ENCODE measurements around the gene MAST3. TPM values are rescaled to one million over a fixed set of nuclear protein-coding genes. Genes with fewer than 3 reads are reported as not detected.

The MAST3 gene
- polyA plus RNA-seq, 3 donors, result 6.8 to 34.0 (median 12.4) TPM

- Mint-ChIP-seq H3K36me3 (peaks cover 40 to 43% of the 10 kb centered on the region in 2 donors), H3K9me3 (no peaks in the 10 kb centered on the region), H3K4me1 (peaks cover 18% of the 10 kb centered on the region), H3K4me3 (no peak overlapping the region), H3K27me3 (ENCODE audit: low read depth in 3 of 3) (no peaks in the 10 kb centered on the region), H3K27ac (peak overlapping the region in 1 of 7 donors; percentile 10)
- Histone ChIP-seq H3K9me3 (replicated peaks in 1 of 2; ENCODE audit: control insufficient read depth in 1 of 2, insufficient read depth in 1 of 2, low read length in 2 of 2) (no peaks in the 10 kb centered on the region), H3K4me3 (replicated peaks in 1 of 3; ENCODE audit: low read depth in 2 of 3, low read length in 3 of 3) (no peak overlapping the region), H3K36me3 (replicated peaks in 1 of 2; ENCODE audit: control insufficient read depth in 1 of 2, insufficient read depth in 2 of 2, low read length in 2 of 2) (peaks cover 3 to 43% of the 10 kb centered on the region in 2 donors), H4K20me1 (ENCODE audit: insufficient read depth, low read length) (peaks cover 30% of the 10 kb centered on the region), H3K9ac (ENCODE audit: insufficient read depth, low read length, poor library complexity, severe bottlenecking) (no peak overlapping the region), H3K27ac (ENCODE audit: low read depth in 1 of 2, low read length in 2 of 2) (no peak overlapping the region), H3K4me2 (replicated peaks; ENCODE audit: extremely low read depth, low read length, poor library complexity, severe bottlenecking) (no peak overlapping the region), H3K4me1 (ENCODE audit: control insufficient read depth in 1 of 2, insufficient read depth in 2 of 2, low read length in 2 of 2) (peaks cover 19 to 20% of the 10 kb centered on the region in 2 donors), H3K79me2 (ENCODE audit: insufficient read depth, low read length) (peaks cover 3% of the 10 kb centered on the region), H3K27me3 (ENCODE audit: control insufficient read depth in 2 of 2, insufficient read depth in 2 of 2, low read length in 2 of 2) (no peaks in the 10 kb centered on the region), H2AFZ (ENCODE audit: insufficient read depth, low read depth, low read length, poor library complexity, severe bottlenecking) (no peak overlapping the region)
- WGBS (ENCODE audit: insufficient coverage), result 95% methylated on average over 4 of the region's 6 CpGs
- TF ChIP-seq, protein P1, sequence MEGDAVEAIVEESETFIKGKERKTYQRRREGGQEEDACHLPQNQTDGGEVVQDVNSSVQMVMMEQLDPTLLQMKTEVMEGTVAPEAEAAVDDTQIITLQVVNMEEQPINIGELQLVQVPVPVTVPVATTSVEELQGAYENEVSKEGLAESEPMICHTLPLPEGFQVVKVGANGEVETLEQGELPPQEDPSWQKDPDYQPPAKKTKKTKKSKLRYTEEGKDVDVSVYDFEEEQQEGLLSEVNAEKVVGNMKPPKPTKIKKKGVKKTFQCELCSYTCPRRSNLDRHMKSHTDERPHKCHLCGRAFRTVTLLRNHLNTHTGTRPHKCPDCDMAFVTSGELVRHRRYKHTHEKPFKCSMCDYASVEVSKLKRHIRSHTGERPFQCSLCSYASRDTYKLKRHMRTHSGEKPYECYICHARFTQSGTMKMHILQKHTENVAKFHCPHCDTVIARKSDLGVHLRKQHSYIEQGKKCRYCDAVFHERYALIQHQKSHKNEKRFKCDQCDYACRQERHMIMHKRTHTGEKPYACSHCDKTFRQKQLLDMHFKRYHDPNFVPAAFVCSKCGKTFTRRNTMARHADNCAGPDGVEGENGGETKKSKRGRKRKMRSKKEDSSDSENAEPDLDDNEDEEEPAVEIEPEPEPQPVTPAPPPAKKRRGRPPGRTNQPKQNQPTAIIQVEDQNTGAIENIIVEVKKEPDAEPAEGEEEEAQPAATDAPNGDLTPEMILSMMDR (IDR thresholded peaks at IDR 0.05), result no peak
- no peak for DNase-seq
- intact Hi-C loops (cut with micrococcal nuclease), result no loop called here
Observed at GRCh38 chr19:18185538-18185937, 88.0 kb downstream of the MAST3 start.

GRCh38 chr19:18190278-18190677 is 92.7 kb downstream of the MAST3 start:
- Mint-ChIP-seq H3K36me3 (peaks cover 32 to 36% of the 10 kb centered on the region in 2 donors), H3K9me3 (no peaks in the 10 kb centered on the region), H3K27me3 (ENCODE audit: low read depth in 3 of 3) (peaks cover 0 to 4% (median 0%) of the 10 kb centered on the region in 3 donors), H3K4me1 (peaks cover 30% of the 10 kb centered on the region), H3K4me3 (no peak overlapping the region), H3K27ac (peak overlapping the region in 3 of 7 donors; percentile 18 to 61 (median 50))
- Histone ChIP-seq H3K9ac (ENCODE audit: insufficient read depth, low read length, poor library complexity, severe bottlenecking) (no peak overlapping the region), H3K9me3 (replicated peaks in 1 of 2; ENCODE audit: control insufficient read depth in 1 of 2, insufficient read depth in 1 of 2, low read length in 2 of 2) (no peaks in the 10 kb centered on the region), H3K27me3 (ENCODE audit: control insufficient read depth in 2 of 2, insufficient read depth in 2 of 2, low read length in 2 of 2) (no peaks in the 10 kb centered on the region), H3K4me2 (replicated peaks; ENCODE audit: extremely low read depth, low read length, poor library complexity, severe bottlenecking) (no peak overlapping the region), H3K27ac (ENCODE audit: low read depth in 1 of 2, low read length in 2 of 2) (no peak overlapping the region), H3K79me2 (ENCODE audit: insufficient read depth, low read length) (peaks cover 13% of the 10 kb centered on the region), H3K4me3 (replicated peaks in 1 of 3; ENCODE audit: low read depth in 2 of 3, low read length in 3 of 3) (no peak overlapping the region), H4K20me1 (ENCODE audit: insufficient read depth, low read length) (peaks cover 16% of the 10 kb centered on the region), H2AFZ (ENCODE audit: insufficient read depth, low read depth, low read length, poor library complexity, severe bottlenecking) (no peak overlapping the region), H3K36me3 (replicated peaks in 1 of 2; ENCODE audit: control insufficient read depth in 1 of 2, insufficient read depth in 2 of 2, low read length in 2 of 2) (peaks cover 3 to 25% of the 10 kb centered on the region in 2 donors), H3K4me1 (ENCODE audit: control insufficient read depth in 1 of 2, insufficient read depth in 2 of 2, low read length in 2 of 2) (peaks cover 29 to 37% of the 10 kb centered on the region in 2 donors)
- 80% methylated on average over 1 of the region's 4 CpGs for WGBS (ENCODE audit: insufficient coverage)
- intact Hi-C loops (cut with micrococcal nuclease), result loop anchor here in 1 of 2 donors (5.0 kb wide), 2 partner anchors 38 to 132 kb away; partner anchors contain the start of genes LSM4 and PIK3R2
- TF ChIP-seq, protein P1 (IDR thresholded peaks at IDR 0.05), result no peak
- no peak for DNase-seq

All from CD14-positive monocyte (primary cell).